GM12878 (cell line): ENCODE measurements around the gene TSBP1. TPM values are rescaled to one million over a fixed set of nuclear protein-coding genes. Genes with fewer than 3 reads are reported as not detected.

Source experiments
- ATAC-seq: fragments of 200-7000 bp; cut with Tn5 transposase; 3 replicates; pipeline ENCODE4 v1.9.1; 2020; ENCODE audit warnings: mild to moderate bottlenecking, moderate library complexity
- BruUV-seq: library from RNA; stranded (reverse); fragments of 400-500 nt; replicated peaks from 2 replicates; lab custom pipeline; 2021; lab: Mats Ljungman, UMichigan
- CTCF ChIA-PET: fragments of 300-600 bp; sonication (Branson Sonifier 250); formaldehyde crosslinking; extraction: SDS; loops from one replicate; lab custom pipeline; 2021; ENCODE audit warnings: inconsistent platforms; lab: Yijun Ruan, JAX
- POLR2A ChIA-PET: fragments of 350-600 bp; formaldehyde crosslinking; extraction: SDS; loops from one replicate; lab custom pipeline; 2021; ENCODE audit warnings: inconsistent platforms; lab: Charles Lee
- RAD21 ChIA-PET: fragments of 300-600 bp; sonication (Branson Sonifier 250); formaldehyde crosslinking; loops from one replicate; lab custom pipeline; 2023; ENCODE audit warnings: antibody characterized with exemption; ENCODE audit not compliant: unreplicated experiment; lab: Charles Lee
- SMC1A ChIA-PET: fragments of 300-600 bp; sonication (Branson Sonifier 250); formaldehyde crosslinking; loops from one replicate; lab custom pipeline; 2023; ENCODE audit not compliant: unreplicated experiment, uncharacterized antibody; lab: Charles Lee
- DNase-seq: peaks from one replicate; pipeline ENCODE4 v3.0.0-alpha.2; 2011; ENCODE audit warnings: low read depth, low spot score
- FAIRE-seq: peaks from 3 replicates; lab custom pipeline; 2011; peaks lifted over from hg19 to GRCh38; lab: Jason Lieb, UNC
- H2AFZ ChIP-seq: 2 replicates; pipeline ENCODE4 v1.6.0; 2011; ENCODE audit warnings: low read depth, low read length, control low read depth; ENCODE audit not compliant: control insufficient read depth
- H3K27ac ChIP-seq: 2 replicates; pipeline ENCODE4 v1.5.1; 2011; ENCODE audit warnings: control low read depth; ENCODE audit not compliant: control insufficient read depth, insufficient read depth
- H3K27me3 ChIP-seq, 2 experiments: replicated peaks in 1 of 2; 2 replicates each; pipeline versions ENCODE4 v1.6.0 to v1.6.1; 2011; ENCODE audit warnings: low read length in 1 of 2; ENCODE audit not compliant: control insufficient read depth in 2 of 2, insufficient read depth in 2 of 2
- H3K36me3 ChIP-seq, 2 experiments: 2 replicates each; pipeline ENCODE4 v1.5.1; 2011; ENCODE audit warnings: low read length in 1 of 2; ENCODE audit not compliant: control insufficient read depth in 2 of 2, insufficient read depth in 2 of 2
- H3K4me1 ChIP-seq: 2 replicates; pipeline ENCODE4 v1.6.1; 2011; ENCODE audit warnings: mild to moderate bottlenecking, low read length, moderate library complexity, mixed read lengths; ENCODE audit not compliant: control insufficient read depth, insufficient read depth
- H3K4me2 ChIP-seq: 2 replicates; pipeline ENCODE4 v1.6.0; 2011; ENCODE audit warnings: control low read depth; ENCODE audit not compliant: control insufficient read depth, insufficient read depth
- H3K4me3 ChIP-seq: fragments of 200-600 bp; sonication (generic); 2 replicates; pipeline ENCODE4 v1.5.1; 2016
- H3K79me2 ChIP-seq: 2 replicates; pipeline ENCODE4 v1.6.0; 2011; ENCODE audit warnings: low read length; ENCODE audit not compliant: control insufficient read depth, insufficient read depth
- H3K9ac ChIP-seq: 2 replicates; pipeline ENCODE4 v1.8.0; 2011; ENCODE audit warnings: low read length, control low read depth, mixed read lengths; ENCODE audit not compliant: control insufficient read depth, insufficient read depth
- H3K9me3 ChIP-seq: replicated peaks from 3 replicates; pipeline ENCODE4 v1.5.1; 2011; ENCODE audit warnings: mild to moderate bottlenecking, low read length; ENCODE audit not compliant: control insufficient read depth, insufficient read depth
- H4K20me1 ChIP-seq: 2 replicates; pipeline ENCODE4 v1.6.0; 2011; ENCODE audit not compliant: control insufficient read depth, insufficient read depth
- ATF2 ChIP-seq: IDR thresholded peaks from 2 replicates; pipeline ENCODE4 v1.6.1; 2012; ENCODE audit warnings: low read length, inconsistent platforms
- BCL3 ChIP-seq: IDR thresholded peaks from 2 replicates; pipeline ENCODE4 v1.6.1; 2011; ENCODE audit warnings: borderline replicate concordance, low read depth, mild to moderate bottlenecking, moderate library complexity, low read length; ENCODE audit not compliant: insufficient read depth, poor library complexity, severe bottlenecking
- FOXK2 ChIP-seq: fragments of 450-650 bp; IDR thresholded peaks from 2 replicates; pipeline ENCODE4 v1.6.1; 2017; ENCODE audit warnings: mild to moderate bottlenecking, moderate library complexity
- JUNB ChIP-seq: IDR thresholded peaks from 2 replicates; pipeline ENCODE4 v1.6.1; 2016; ENCODE audit warnings: antibody characterized with exemption, mild to moderate bottlenecking
- MXI1 ChIP-seq: fragments of 150-350 bp; IDR thresholded peaks from 2 replicates; pipeline ENCODE4 v1.6.1; 2011; ENCODE audit warnings: low read depth, mild to moderate bottlenecking, inconsistent platforms, low read length, improper control_type of control experiment
- NFYA ChIP-seq: IDR thresholded peaks from 2 replicates; pipeline ENCODE4 v1.6.1; 2011; ENCODE audit warnings: low read depth, mild to moderate bottlenecking, low read length, improper control_type of control experiment, borderline replicate concordance
- PKNOX1 ChIP-seq: fragments of 450-650 bp; IDR thresholded peaks from 2 replicates; pipeline ENCODE4 v1.6.1; 2016; ENCODE audit warnings: mild to moderate bottlenecking
- STAT3 ChIP-seq: IDR thresholded peaks from 2 replicates; pipeline ENCODE4 v1.6.1; 2011; ENCODE audit warnings: low read depth, low read length, improper control_type of control experiment
- WGBS: methylation state at CpG from one replicate; pipeline ENCODE4 v1.1.6; 2016; ENCODE audit warnings: low lambda C conversion rate; ENCODE audit not compliant: insufficient replicate concordance, insufficient coverage; ENCODE audit errors: missing lambda C conversion rate; 5-methylcytosine and 5-hydroxymethylcytosine counted together
- in situ Hi-C: fragments of 300-500 bp; cut with MboI; formaldehyde crosslinking; loops from 9 replicates; pipeline ENCODE4 v1.14.3; 2018; ENCODE audit warnings: mixed read lengths
- intact Hi-C: fragments of 100-400 bp; cut with micrococcal nuclease; formaldehyde crosslinking; loops from one replicate; pipeline ENCODE4 v1.14.2; 2022; ENCODE audit not compliant: unreplicated experiment
- polyA plus RNA-seq, 11 experiments: library from polyadenylated mRNA; depleted of rRNA in 4 of 11; unstranded in 6 of 11; stranded (reverse) in 5 of 11; fragments of >200 nt; fragmentation: Nextera tagmentation in 4 of 11; fragmentation: Illumina TruSeq in 1 of 11; extraction: Ambion mirVana in 4 of 11; extraction: Trizol in 1 of 11; gene quantifications; 1 replicate in 1 of 11; 2 replicates in 10 of 11; pipeline versions ENCODE4 v1.2.1 to v1.2.3, GENCODE V29; 2011 to 2016; ENCODE audit warnings: inconsistent platforms in 2 of 11, missing spikeins in 2 of 11, low read depth in 1 of 11
- total RNA-seq, 4 experiments: library from RNA; depleted of rRNA in 3 of 4; stranded (reverse); fragments of >200 nt in 3 of 4; fragmentation: Illumina TruSeq in 1 of 4; extraction: Trizol in 1 of 4; gene quantifications; 2 replicates each; pipeline versions ENCODE4 v1.2.1 to v1.2.3, GENCODE V29; 2013 to 2021
- TF ChIP-seq, protein P1 (sequence below): fragments of 450-650 bp; IDR thresholded peaks from 2 replicates; pipeline ENCODE4 v1.6.1; 2017; ENCODE audit warnings: mild to moderate bottlenecking, moderate library complexity
- TF ChIP-seq, protein P2 (sequence below): IDR thresholded peaks from 2 replicates; pipeline ENCODE4 v1.6.1; 2012; ENCODE audit warnings: improper control_type of control experiment, low read depth, low read length; ENCODE audit not compliant: insufficient replicate concordance

Gene TSBP1
- total and polyA plus RNA-seq, 10 of the 15 experiments (the other 5 are each of a cell fraction or from before 2014, with no cell fraction given) = not detected

- ATAC-seq = no peak
- intact Hi-C loops = no loop called here
- H2AFZ ChIP-seq = no peak overlapping the region
- ChIA-PET RAD21 (no interaction called here), POLR2A (no interaction called here), CTCF (interaction anchor here (0.9 kb wide), 1 partner anchor 49 kb away, joined by 4 read pairs; no protein-coding TSS in a partner anchor), SMC1A (interaction anchor here (0.8 kb wide), 1 partner anchor 70 kb away, joined by 8 read pairs; no protein-coding TSS in a partner anchor)
- no peaks in the 10 kb centered on the region for H3K36me3 ChIP-seq
- in situ Hi-C loops = no loop called here
- H3K9me3 ChIP-seq = no peaks in the 10 kb centered on the region
- H3K9ac ChIP-seq = no peak overlapping the region
- no peaks in the 10 kb centered on the region for H3K79me2 ChIP-seq
- no peaks in the 10 kb centered on the region for H3K4me1 ChIP-seq
- H3K4me2 ChIP-seq = no peak overlapping the region
- H3K27me3 ChIP-seq = no peaks in the 10 kb centered on the region
- no peaks in the 10 kb centered on the region for H4K20me1 ChIP-seq
- FAIRE-seq = no peak
- no peak for DNase-seq
- no peak overlapping the region for H3K27ac ChIP-seq
- BruUV-seq = no TSS peak
- H3K4me3 ChIP-seq = no peak overlapping the region
- 47% methylated on average over 2 of the region's 2 CpGs for WGBS
- TF ChIP-seq STAT3 (no peak), MXI1 (no peak), NFYA (no peak), PKNOX1 (no peak), ATF2 (no peak), FOXK2 (no peak), JUNB (no peak), BCL3 (no peak)
- TF ChIP-seq, protein P1, sequence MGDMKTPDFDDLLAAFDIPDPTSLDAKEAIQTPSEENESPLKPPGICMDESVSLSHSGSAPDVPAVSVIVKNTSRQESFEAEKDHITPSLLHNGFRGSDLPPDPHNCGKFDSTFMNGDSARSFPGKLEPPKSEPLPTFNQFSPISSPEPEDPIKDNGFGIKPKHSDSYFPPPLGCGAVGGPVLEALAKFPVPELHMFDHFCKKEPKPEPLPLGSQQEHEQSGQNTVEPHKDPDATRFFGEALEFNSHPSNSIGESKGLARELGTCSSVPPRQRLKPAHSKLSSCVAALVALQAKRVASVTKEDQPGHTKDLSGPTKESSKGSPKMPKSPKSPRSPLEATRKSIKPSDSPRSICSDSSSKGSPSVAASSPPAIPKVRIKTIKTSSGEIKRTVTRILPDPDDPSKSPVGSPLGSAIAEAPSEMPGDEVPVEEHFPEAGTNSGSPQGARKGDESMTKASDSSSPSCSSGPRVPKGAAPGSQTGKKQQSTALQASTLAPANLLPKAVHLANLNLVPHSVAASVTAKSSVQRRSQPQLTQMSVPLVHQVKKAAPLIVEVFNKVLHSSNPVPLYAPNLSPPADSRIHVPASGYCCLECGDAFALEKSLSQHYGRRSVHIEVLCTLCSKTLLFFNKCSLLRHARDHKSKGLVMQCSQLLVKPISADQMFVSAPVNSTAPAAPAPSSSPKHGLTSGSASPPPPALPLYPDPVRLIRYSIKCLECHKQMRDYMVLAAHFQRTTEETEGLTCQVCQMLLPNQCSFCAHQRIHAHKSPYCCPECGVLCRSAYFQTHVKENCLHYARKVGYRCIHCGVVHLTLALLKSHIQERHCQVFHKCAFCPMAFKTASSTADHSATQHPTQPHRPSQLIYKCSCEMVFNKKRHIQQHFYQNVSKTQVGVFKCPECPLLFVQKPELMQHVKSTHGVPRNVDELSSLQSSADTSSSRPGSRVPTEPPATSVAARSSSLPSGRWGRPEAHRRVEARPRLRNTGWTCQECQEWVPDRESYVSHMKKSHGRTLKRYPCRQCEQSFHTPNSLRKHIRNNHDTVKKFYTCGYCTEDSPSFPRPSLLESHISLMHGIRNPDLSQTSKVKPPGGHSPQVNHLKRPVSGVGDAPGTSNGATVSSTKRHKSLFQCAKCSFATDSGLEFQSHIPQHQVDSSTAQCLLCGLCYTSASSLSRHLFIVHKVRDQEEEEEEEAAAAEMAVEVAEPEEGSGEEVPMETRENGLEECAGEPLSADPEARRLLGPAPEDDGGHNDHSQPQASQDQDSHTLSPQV = no peak
- TF ChIP-seq, protein P2, sequence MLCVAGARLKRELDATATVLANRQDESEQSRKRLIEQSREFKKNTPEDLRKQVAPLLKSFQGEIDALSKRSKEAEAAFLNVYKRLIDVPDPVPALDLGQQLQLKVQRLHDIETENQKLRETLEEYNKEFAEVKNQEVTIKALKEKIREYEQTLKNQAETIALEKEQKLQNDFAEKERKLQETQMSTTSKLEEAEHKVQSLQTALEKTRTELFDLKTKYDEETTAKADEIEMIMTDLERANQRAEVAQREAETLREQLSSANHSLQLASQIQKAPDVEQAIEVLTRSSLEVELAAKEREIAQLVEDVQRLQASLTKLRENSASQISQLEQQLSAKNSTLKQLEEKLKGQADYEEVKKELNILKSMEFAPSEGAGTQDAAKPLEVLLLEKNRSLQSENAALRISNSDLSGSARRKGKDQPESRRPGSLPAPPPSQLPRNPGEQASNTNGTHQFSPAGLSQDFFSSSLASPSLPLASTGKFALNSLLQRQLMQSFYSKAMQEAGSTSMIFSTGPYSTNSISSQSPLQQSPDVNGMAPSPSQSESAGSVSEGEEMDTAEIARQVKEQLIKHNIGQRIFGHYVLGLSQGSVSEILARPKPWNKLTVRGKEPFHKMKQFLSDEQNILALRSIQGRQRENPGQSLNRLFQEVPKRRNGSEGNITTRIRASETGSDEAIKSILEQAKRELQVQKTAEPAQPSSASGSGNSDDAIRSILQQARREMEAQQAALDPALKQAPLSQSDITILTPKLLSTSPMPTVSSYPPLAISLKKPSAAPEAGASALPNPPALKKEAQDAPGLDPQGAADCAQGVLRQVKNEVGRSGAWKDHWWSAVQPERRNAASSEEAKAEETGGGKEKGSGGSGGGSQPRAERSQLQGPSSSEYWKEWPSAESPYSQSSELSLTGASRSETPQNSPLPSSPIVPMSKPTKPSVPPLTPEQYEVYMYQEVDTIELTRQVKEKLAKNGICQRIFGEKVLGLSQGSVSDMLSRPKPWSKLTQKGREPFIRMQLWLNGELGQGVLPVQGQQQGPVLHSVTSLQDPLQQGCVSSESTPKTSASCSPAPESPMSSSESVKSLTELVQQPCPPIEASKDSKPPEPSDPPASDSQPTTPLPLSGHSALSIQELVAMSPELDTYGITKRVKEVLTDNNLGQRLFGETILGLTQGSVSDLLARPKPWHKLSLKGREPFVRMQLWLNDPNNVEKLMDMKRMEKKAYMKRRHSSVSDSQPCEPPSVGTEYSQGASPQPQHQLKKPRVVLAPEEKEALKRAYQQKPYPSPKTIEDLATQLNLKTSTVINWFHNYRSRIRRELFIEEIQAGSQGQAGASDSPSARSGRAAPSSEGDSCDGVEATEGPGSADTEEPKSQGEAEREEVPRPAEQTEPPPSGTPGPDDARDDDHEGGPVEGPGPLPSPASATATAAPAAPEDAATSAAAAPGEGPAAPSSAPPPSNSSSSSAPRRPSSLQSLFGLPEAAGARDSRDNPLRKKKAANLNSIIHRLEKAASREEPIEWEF = no peak
These were observed 77.1 kb downstream of the TSBP1 start for GRCh38 chr6:32294566-32294965.
